KOPT-K1 (cell line): Measurements from ENCODE around the gene RASL10A.

ENCODE experiments used
- H3K27ac ChIP-seq: fragments of 200-600 bp; sonication (generic); 2 replicates; pipeline ENCODE4 v1.5.1; 2016; ENCODE audit warnings: antibody characterized with exemption, mild to moderate bottlenecking, low read depth, low read length; ENCODE audit not compliant: poor library complexity, severe bottlenecking
- H3K36me3 ChIP-seq: fragments of 200-600 bp; sonication (generic); 2 replicates; pipeline ENCODE4 v1.5.1; 2017; ENCODE audit warnings: antibody characterized with exemption, mild to moderate bottlenecking, low read length, moderate library complexity; ENCODE audit not compliant: insufficient read depth
- H3K9me3 ChIP-seq: fragments of 200-600 bp; sonication (generic); 2 replicates; pipeline ENCODE4 v1.5.1; 2017; ENCODE audit warnings: antibody characterized with exemption, low read length, mild to moderate bottlenecking; ENCODE audit not compliant: insufficient read depth, poor library complexity, severe bottlenecking

Gene RASL10A

GRCh38 chr22:29317827-29318454 is 2.4 kb upstream of the RASL10A start:
- H3K9me3 ChIP-seq: no peaks in the 10 kb centered on the region

GRCh38 chr22:29316141-29316828 is 788 bp upstream of the RASL10A start:
- Histone ChIP-seq H3K27ac (no peak overlapping the region), H3K36me3 (no peaks in the 10 kb centered on the region), H3K9me3 (no peaks in the 10 kb centered on the region)

More at GRCh38 chr22:29317827-29318454, 2.4 kb upstream of the RASL10A start:
- H3K36me3 ChIP-seq: no peaks in the 10 kb centered on the region
- no peak overlapping the region for H3K27ac ChIP-seq

GRCh38 chr22:29314537-29315285 is 786 bp downstream of the RASL10A start:
- Histone ChIP-seq H3K36me3 (no peaks in the 10 kb centered on the region), H3K9me3 (no peaks in the 10 kb centered on the region), H3K27ac (no peak overlapping the region)

GRCh38 chr22:29313576-29314466 is 1.7 kb downstream of the RASL10A start:
- H3K27ac ChIP-seq: no peak overlapping the region
- no peaks in the 10 kb centered on the region for H3K9me3 ChIP-seq
- no peaks in the 10 kb centered on the region for H3K36me3 ChIP-seq

- Histone ChIP-seq H3K36me3 (no peaks in the 10 kb centered on the region), H3K27ac (no peak overlapping the region), H3K9me3 (no peaks in the 10 kb centered on the region)
These were observed 2.3 kb downstream of the RASL10A start for GRCh38 chr22:29313126-29313575.

- H3K36me3 ChIP-seq: no peaks in the 10 kb centered on the region
- no peaks in the 10 kb centered on the region for H3K9me3 ChIP-seq
- H3K27ac ChIP-seq: no peak overlapping the region
These were observed 3.0 kb downstream of the RASL10A start for GRCh38 chr22:29312218-29313125.

GRCh38 chr22:29311464-29312217 is 3.9 kb downstream of the RASL10A start:
- Histone ChIP-seq H3K9me3 (no peaks in the 10 kb centered on the region), H3K36me3 (no peaks in the 10 kb centered on the region), H3K27ac (no peak overlapping the region)

GRCh38 chr22:29310863-29311339 is 4.6 kb downstream of the RASL10A start:
- no peak overlapping the region for H3K27ac ChIP-seq
- H3K36me3 ChIP-seq: no peaks in the 10 kb centered on the region
- H3K9me3 ChIP-seq: no peaks in the 10 kb centered on the region

GRCh38 chr22:29310065-29310862 is 5.2 kb downstream of the RASL10A start:
- no peaks in the 10 kb centered on the region for H3K36me3 ChIP-seq
- no peaks in the 10 kb centered on the region for H3K9me3 ChIP-seq
- no peak overlapping the region for H3K27ac ChIP-seq

- Histone ChIP-seq H3K27ac (peak overlapping the region; percentile 21), H3K9me3 (no peaks in the 10 kb centered on the region), H3K36me3 (no peaks in the 10 kb centered on the region)
These were observed 6.0 kb downstream of the RASL10A start for GRCh38 chr22:29309332-29310064.

- no peaks in the 10 kb centered on the region for H3K36me3 ChIP-seq
- H3K27ac ChIP-seq: peak overlapping the region; percentile 21
- H3K9me3 ChIP-seq: no peaks in the 10 kb centered on the region
These were observed 6.7 kb downstream of the RASL10A start for GRCh38 chr22:29308791-29309262.

GRCh38 chr22:29308148-29308790 is 7.2 kb downstream of the RASL10A start:
- peak overlapping the region; percentile 21 for H3K27ac ChIP-seq
- no peaks in the 10 kb centered on the region for H3K36me3 ChIP-seq
- no peaks in the 10 kb centered on the region for H3K9me3 ChIP-seq
